GM23338 (cell line): Measurements from ENCODE around the gene PDE3B.

Experiments
- CREB1 ChIP-seq: fragments of 250-450 bp; sonication (Bioruptor Pico); IDR thresholded peaks from 2 replicates; pipeline ENCODE4 v1.5.0; 2020; ENCODE audit warnings: low read depth, mild to moderate bottlenecking, moderate library complexity
- CTCF ChIP-seq, 2 experiments: fragments of 200-600 bp in 1 of 2; sonication (generic) in 1 of 2; conservative IDR thresholded peaks; 2 replicates each; pipeline versions ENCODE4 v1.5.1 to v1.6.1; 2016 to 2017; ENCODE audit warnings: antibody characterized with exemption in 2 of 2, low read depth in 2 of 2, mild to moderate bottlenecking in 2 of 2, moderate library complexity in 1 of 2
- ETS1 ChIP-seq: IDR thresholded peaks from 2 replicates; pipeline ENCODE4 v1.6.1; 2016; ENCODE audit warnings: antibody characterized with exemption
- EZH2 ChIP-seq: fragments of 200-600 bp; sonication (generic); IDR thresholded peaks from one replicate; pipeline ENCODE4 v1.8.0; 2017; ENCODE audit warnings: antibody characterized with exemption, mild to moderate bottlenecking, low read depth; ENCODE audit not compliant: unreplicated experiment
- EZH2phosphoT487 ChIP-seq: fragments of 200-600 bp; sonication (generic); IDR thresholded peaks from one replicate; pipeline ENCODE4 v1.8.1; 2018; ENCODE audit warnings: antibody characterized with exemption; ENCODE audit not compliant: unreplicated experiment
- JUNB ChIP-seq: IDR thresholded peaks from one replicate; pipeline ENCODE4 v1.6.1; 2016; ENCODE audit warnings: antibody characterized with exemption; ENCODE audit not compliant: unreplicated experiment
- POLR2AphosphoS5 ChIP-seq: IDR thresholded peaks from 2 replicates; pipeline ENCODE4 v1.6.1; 2016; ENCODE audit warnings: antibody characterized with exemption, low read depth
- REST ChIP-seq: IDR thresholded peaks from one replicate; pipeline ENCODE4 v1.6.1; 2018; ENCODE audit warnings: antibody characterized with exemption; ENCODE audit not compliant: unreplicated experiment
- STAT1 ChIP-seq: IDR thresholded peaks from one replicate; pipeline ENCODE4 v1.6.1; 2016; ENCODE audit warnings: antibody characterized with exemption; ENCODE audit not compliant: unreplicated experiment
- ZNF114 ChIP-seq: fragments of 250-450 bp; sonication (Bioruptor Pico); IDR thresholded peaks from 2 replicates; pipeline ENCODE4 v1.5.0; 2020; ENCODE audit warnings: mild to moderate bottlenecking, moderate library complexity

- no peak for TF ChIP-seq CREB1
- no peak for TF ChIP-seq CTCF (conservative IDR thresholded peaks at IDR 0.05; ENCODE audit: low read depth in 2 of 2)
- no peak for TF ChIP-seq POLR2AphosphoS5
- TF ChIP-seq EZH2, result no peak
- no peak for TF ChIP-seq EZH2phosphoT487
- no peak for TF ChIP-seq JUNB
- no peak for TF ChIP-seq ZNF114 (CRISPR knock-in tag)
- no peak for TF ChIP-seq ETS1
- TF ChIP-seq REST, result no peak
- TF ChIP-seq STAT1, result no peak
Measured at GRCh38 chr11:14819596-14819995, 176.0 kb downstream of the PDE3B start.
